Measurements from ENCODE around the gene SLC16A12.

- TF ChIP-seq, protein P1, sequence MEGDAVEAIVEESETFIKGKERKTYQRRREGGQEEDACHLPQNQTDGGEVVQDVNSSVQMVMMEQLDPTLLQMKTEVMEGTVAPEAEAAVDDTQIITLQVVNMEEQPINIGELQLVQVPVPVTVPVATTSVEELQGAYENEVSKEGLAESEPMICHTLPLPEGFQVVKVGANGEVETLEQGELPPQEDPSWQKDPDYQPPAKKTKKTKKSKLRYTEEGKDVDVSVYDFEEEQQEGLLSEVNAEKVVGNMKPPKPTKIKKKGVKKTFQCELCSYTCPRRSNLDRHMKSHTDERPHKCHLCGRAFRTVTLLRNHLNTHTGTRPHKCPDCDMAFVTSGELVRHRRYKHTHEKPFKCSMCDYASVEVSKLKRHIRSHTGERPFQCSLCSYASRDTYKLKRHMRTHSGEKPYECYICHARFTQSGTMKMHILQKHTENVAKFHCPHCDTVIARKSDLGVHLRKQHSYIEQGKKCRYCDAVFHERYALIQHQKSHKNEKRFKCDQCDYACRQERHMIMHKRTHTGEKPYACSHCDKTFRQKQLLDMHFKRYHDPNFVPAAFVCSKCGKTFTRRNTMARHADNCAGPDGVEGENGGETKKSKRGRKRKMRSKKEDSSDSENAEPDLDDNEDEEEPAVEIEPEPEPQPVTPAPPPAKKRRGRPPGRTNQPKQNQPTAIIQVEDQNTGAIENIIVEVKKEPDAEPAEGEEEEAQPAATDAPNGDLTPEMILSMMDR (IDR thresholded peaks at IDR 0.05), result no peak
- TF ChIP-seq POLR2A (IDR thresholded peaks at IDR 0.05) (no peak), EP300 (IDR thresholded peaks at IDR 0.05) (no peak)
Observed at GRCh38 chr10:89438525-89438924, 96.9 kb downstream of the SLC16A12 start.
